ENCODE data around the gene CTPS2. TPM values are rescaled to one million over a fixed set of nuclear protein-coding genes. Genes with fewer than 3 reads are reported as not detected.
"Not testable (repeated sequence)": the region's sequence is repeated elsewhere in the genome, so short reads cannot be mapped to it uniquely, and the experiment has no call there.

CTPS2 gene
- total RNA-seq, 1 donor from 2014 or later: 26.5 TPM

GRCh38 chrX:16610654-16611053 lies 101.8 kb downstream of the CTPS2 start:
- DNase-seq (ENCODE audit: low spot score in 2 of 2); FAIRE-seq: not testable (repeated sequence)

- FAIRE-seq: no peak
Observed at GRCh38 chrX:16610121-16610621, 102.3 kb downstream of the CTPS2 start.

GRCh38 chrX:16606142-16606720 lies 106.2 kb downstream of the CTPS2 start:
- DNase-seq (ENCODE audit: low spot score in 2 of 2) (no peak), FAIRE-seq (no peak)

More at GRCh38 chrX:16610121-16610621, 102.3 kb downstream of the CTPS2 start:
- DNase-seq (ENCODE audit: low spot score in 2 of 2): no peak

GRCh38 chrX:16604337-16604736 lies 108.1 kb downstream of the CTPS2 start:
- DNase-seq (ENCODE audit: low spot score in 2 of 2) (no peak), FAIRE-seq (no peak)

GRCh38 chrX:16603822-16604221 lies 108.6 kb downstream of the CTPS2 start:
- FAIRE-seq (no peak), DNase-seq (ENCODE audit: low spot score in 2 of 2) (no peak)

- FAIRE-seq; DNase-seq (ENCODE audit: low spot score in 2 of 2): not testable (repeated sequence)
Observed at GRCh38 chrX:16603235-16603634, 109.2 kb downstream of the CTPS2 start.

GRCh38 chrX:16601885-16602284 lies 110.6 kb downstream of the CTPS2 start:
- FAIRE-seq (no peak), DNase-seq (ENCODE audit: low spot score in 2 of 2) (no peak)

- no peak for FAIRE-seq
Observed at GRCh38 chrX:16594490-16594889, 118.0 kb downstream of the CTPS2 start.

GRCh38 chrX:16593801-16594200 lies 118.7 kb downstream of the CTPS2 start:
- FAIRE-seq (no peak), DNase-seq (ENCODE audit: low spot score in 2 of 2) (no peak)

More at GRCh38 chrX:16594490-16594889, 118.0 kb downstream of the CTPS2 start:
- DNase-seq (ENCODE audit: low spot score in 2 of 2): no peak

- no peak for DNase-seq (ENCODE audit: low spot score in 2 of 2)
- FAIRE-seq: no peak
Observed at GRCh38 chrX:16592194-16592770, 120.2 kb downstream of the CTPS2 start.

GRCh38 chrX:16589826-16590225 lies 122.6 kb downstream of the CTPS2 start:
- no peak for FAIRE-seq

GRCh38 chrX:16589211-16589610 lies 123.3 kb downstream of the CTPS2 start:
- DNase-seq (ENCODE audit: low spot score in 2 of 2): no peak
- FAIRE-seq: no peak

More at GRCh38 chrX:16589826-16590225, 122.6 kb downstream of the CTPS2 start:
- DNase-seq (ENCODE audit: low spot score in 2 of 2): no peak

GRCh38 chrX:16588266-16588665 lies 124.2 kb downstream of the CTPS2 start:
- FAIRE-seq: no peak
- no peak for DNase-seq (ENCODE audit: low spot score in 2 of 2)

- no peak for FAIRE-seq
- no peak for DNase-seq (ENCODE audit: low spot score in 2 of 2)
Observed at GRCh38 chrX:16587836-16588235, 124.6 kb downstream of the CTPS2 start.

- DNase-seq (ENCODE audit: low spot score in 2 of 2): no peak
- FAIRE-seq: no peak
Observed at GRCh38 chrX:16586377-16587112, 125.9 kb downstream of the CTPS2 start.

- FAIRE-seq (no peak), DNase-seq (ENCODE audit: low spot score in 2 of 2) (no peak)
Observed at GRCh38 chrX:16585486-16586376, 126.7 kb downstream of the CTPS2 start.

GRCh38 chrX:16580004-16580797 lies 132.3 kb downstream of the CTPS2 start:
- not testable (repeated sequence) for FAIRE-seq; DNase-seq (ENCODE audit: low spot score in 2 of 2)

- FAIRE-seq (no peak), DNase-seq (ENCODE audit: low spot score in 2 of 2) (no peak)
Observed at GRCh38 chrX:16579517-16579916, 133.0 kb downstream of the CTPS2 start.

- no peak for DNase-seq (ENCODE audit: low spot score in 2 of 2)
- FAIRE-seq: no peak
Observed at GRCh38 chrX:16578218-16578617, 134.3 kb downstream of the CTPS2 start.
